ENCODE measurements around the gene DPP6.

The DPP6 gene

DNA sequence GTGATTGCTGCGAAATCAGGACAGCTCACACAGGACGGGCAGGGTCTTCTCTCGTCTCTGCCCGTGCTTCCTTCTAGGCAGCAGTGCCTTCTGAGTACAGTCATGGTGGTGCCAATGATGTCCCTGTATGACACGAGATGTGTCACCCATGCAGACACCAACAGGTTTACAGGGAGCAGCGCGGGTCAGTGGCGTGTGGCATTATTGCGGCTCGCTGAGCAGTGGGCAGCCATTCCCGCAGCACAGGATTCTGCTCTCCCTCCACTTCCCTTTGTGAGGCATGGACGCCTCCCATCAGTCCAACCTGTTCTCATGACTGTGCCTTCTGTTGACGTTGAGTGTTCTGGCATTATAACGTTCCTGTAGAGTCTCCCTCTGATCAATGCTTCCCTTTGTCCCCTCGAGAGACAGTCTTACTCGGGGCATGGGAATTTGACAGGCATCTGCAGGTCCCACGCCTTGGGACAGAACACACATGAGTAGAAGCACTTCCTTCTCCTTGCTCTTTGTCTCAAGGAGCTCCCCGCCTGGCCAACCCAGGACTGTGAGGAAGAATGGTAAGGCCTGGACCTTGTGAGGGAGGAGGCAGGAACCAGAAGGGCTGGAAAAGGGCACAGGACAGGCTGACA, 731.2 kb downstream of the DPP6 start:
- no peak overlapping the region for H3K27ac ChIP-seq
- TF ChIP-seq, protein P1, sequence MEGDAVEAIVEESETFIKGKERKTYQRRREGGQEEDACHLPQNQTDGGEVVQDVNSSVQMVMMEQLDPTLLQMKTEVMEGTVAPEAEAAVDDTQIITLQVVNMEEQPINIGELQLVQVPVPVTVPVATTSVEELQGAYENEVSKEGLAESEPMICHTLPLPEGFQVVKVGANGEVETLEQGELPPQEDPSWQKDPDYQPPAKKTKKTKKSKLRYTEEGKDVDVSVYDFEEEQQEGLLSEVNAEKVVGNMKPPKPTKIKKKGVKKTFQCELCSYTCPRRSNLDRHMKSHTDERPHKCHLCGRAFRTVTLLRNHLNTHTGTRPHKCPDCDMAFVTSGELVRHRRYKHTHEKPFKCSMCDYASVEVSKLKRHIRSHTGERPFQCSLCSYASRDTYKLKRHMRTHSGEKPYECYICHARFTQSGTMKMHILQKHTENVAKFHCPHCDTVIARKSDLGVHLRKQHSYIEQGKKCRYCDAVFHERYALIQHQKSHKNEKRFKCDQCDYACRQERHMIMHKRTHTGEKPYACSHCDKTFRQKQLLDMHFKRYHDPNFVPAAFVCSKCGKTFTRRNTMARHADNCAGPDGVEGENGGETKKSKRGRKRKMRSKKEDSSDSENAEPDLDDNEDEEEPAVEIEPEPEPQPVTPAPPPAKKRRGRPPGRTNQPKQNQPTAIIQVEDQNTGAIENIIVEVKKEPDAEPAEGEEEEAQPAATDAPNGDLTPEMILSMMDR (conservative IDR thresholded peaks at IDR 0.05), result no peak

DNA sequence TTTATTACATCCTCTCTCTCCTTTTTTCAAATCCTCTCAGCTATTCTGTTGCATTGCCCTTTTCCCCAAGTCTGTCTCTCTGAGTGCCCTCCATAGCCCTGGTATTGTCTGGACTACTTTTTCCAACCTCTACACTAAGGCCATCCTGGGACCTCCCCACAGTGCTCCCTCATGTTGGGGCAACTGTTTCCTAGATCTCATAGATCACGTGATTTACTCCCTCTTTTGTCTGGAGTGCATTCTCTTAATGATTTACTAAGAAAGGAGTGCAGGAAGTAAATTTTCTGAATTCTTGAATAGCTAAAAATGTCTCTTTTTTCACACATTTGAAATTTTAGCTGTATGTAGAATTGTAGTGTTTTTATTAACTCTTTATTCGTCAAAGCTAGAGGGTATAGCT, 733.7 kb downstream of the DPP6 start:
- no peak overlapping the region for H3K27ac ChIP-seq
- TF ChIP-seq, protein P1 (conservative IDR thresholded peaks at IDR 0.05), result no peak

DNA sequence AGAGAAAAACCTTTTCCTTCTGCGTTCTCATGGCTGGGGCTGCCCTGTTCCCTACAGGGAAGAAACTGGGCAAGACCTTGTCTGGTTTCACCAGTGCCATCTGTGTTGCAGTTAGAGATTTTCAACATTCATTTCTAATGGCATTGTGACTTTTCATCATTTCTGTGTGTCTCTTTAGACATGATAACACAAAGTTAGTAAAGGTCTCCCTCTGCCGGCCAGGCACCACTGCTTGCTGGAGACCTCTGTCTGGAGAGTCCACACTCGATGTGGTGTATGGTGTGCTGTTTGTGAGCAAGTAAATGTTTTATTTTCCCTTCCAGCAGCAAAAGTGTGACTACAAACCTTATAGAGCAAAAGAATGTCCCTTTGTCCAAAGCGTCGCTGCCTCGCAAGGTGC, 737.2 kb downstream of the DPP6 start:
- TF ChIP-seq, protein P1 (conservative IDR thresholded peaks at IDR 0.05), result peak; percentile 93
- H3K27ac ChIP-seq, result no peak overlapping the region

DNA sequence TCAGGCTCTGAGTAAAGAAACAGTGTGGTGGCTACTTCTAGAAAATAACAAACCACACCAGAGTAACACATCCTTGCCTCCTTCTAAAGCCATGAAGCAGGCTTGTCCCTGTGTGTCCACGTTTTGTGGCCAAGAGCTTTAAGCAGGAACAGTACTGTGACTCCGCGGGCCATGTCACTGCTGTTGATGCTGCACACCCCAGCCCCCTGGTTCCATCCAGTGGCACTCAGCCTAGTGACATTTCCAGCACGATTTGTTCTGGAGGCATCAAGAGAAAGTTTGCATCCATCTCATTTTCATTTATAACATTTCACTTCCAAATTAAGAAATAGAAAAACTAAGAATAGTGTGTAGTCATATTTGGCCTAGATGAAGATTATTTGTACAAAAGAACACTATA, 739.4 kb downstream of the DPP6 start:
- H3K27ac ChIP-seq, result no peak overlapping the region

DNA sequence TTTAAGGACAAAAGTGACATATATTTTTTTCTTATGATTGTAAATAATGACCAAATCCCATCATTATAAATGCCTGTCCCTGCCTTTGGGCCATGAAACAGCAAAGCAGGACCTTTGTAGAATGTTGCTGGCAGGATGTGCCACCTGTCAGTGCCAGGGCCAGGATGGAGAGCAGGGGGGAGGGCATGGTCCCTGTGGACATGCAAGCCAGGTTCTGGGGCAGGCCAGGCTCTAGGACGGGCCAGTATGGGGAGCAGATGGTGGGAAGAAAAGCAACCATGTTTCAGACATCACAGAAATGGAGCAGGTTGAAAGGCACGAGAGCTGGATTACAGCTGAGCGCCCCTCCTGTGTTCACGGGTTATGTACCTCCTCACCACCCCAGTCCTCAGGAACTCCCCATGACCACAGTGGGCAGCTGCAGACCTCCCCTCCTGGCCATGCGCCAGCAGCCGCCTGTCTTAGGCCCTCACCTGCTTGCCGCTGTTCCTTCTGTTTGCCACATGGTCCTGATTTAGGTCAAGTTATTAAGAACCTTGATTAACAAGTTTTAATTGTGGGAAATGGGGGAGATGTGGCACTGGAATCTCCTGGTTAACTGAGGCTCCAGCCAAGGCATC, 740.3 kb downstream of the DPP6 start:
- TF ChIP-seq, protein P1 (conservative IDR thresholded peaks at IDR 0.05), result no peak
- H3K27ac ChIP-seq, result no peak overlapping the region

More for the DNA sequence above, 739.4 kb downstream of the DPP6 start:
- TF ChIP-seq, protein P1 (conservative IDR thresholded peaks at IDR 0.05), result no peak

DNA sequence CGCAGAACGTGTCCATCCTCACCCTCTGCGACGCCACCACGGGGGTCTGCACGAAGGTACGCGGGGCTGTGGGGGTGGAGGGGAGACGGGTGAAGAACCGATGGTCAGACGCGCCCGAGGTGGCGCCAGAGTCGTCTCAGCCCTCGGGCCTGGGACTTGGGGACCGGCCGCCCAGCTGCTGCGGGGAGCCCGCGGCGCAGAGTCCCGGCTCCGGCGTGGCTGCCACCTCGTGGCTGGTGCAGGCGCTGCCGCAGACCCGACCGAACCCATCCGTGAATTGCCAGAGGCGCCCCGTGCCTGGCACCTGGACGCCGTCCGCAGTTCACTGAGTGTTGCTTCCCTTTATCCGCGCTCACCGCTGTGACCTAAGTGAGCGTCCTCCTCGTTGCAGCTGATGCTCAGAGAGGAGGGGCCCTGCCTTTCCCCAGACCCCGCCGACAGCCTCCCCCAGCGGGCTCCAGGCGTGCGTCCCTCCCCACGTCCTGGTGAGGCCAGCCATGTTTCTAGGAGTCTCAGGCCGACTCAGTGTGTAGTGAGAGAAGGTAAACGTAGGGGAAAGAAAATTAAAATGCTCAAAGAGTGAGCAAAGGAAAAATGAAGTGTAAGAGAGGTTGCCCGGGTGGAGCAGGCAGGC, 742.1 kb downstream of the DPP6 start:
- H3K27ac ChIP-seq, result no peak overlapping the region
- TF ChIP-seq, protein P1 (conservative IDR thresholded peaks at IDR 0.05), result peak; percentile 84

DNA sequence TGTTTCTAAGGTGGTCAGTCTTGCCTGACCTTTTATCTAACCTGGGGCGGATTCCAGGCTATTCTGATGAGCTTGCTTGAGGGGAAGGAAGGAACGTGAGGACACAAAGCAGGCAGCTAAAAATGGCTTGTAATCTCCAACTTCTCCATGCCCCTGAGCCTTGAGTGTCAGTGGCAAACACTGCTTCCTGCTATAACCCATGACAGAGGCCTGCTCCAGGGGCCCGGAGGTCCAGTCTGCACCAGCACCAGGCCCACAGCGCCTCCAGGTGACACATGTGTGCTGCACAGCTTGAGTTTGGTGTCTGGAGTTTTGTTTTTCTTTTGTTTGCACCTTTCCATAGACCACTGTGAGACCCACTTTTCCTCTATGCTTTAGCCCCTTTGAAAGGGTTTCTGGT, 742.8 kb downstream of the DPP6 start:
- H3K27ac ChIP-seq, result no peak overlapping the region
- TF ChIP-seq, protein P1 (conservative IDR thresholded peaks at IDR 0.05), result no peak; the same call in 1 of the 2 replicates

All from VCaP (cell line).